HG03066 (cell line): ENCODE results near the gene SLC44A4.
"Not testable (repeated sequence)": the region's sequence is repeated elsewhere in the genome, so short reads cannot be mapped to it uniquely, and the experiment has no call there.

ENCODE experiments used
- ATAC-seq: cut with Tn5 transposase; IDR thresholded peaks from one replicate; pipeline ENCODE4 v1.9.1; 2021; ENCODE audit warnings: low read depth; ENCODE audit not compliant: unreplicated experiment

Gene SLC44A4

DNA sequence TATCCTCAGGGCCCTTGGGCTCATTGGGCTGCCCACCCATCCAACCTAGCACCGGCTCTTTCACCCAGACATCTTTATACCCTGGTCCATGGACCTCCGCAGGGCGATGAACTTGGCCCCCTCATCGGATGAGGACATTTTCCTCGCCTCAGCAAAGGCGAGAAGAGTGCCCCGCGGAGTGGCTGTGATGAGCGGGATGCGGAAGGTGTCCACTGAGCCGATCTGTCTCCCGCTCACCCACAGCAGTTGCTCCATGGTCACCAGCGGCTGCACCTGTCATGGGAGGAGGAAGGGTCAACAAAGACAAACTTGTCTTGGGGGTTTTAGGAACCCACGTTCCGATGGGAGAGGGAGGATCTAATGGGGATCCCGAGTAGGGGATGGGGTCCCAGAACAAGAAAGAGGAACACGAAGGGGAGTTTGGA, 16.9 kb downstream of the SLC44A4 start:
- no peak for ATAC-seq

DNA sequence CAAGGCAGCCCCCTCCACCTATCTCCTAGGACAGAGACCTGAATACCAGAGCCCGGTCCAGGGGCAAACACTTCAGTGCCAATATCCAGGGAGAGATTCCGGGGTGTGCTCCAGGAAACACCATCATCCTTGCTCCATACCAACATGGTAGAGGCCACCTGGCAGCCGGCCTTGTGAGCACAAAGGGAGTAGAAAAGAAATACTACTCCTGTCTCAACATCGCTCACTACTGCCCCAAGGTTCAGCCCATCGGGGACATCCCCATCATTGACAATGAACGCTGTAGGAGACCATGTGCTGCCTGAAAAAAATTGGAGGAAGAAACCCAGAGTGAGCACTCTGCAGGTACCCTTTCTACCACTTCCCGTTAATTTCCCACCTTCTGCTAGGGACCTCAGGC, 17.6 kb downstream of the SLC44A4 start:
- ATAC-seq: no peak

DNA sequence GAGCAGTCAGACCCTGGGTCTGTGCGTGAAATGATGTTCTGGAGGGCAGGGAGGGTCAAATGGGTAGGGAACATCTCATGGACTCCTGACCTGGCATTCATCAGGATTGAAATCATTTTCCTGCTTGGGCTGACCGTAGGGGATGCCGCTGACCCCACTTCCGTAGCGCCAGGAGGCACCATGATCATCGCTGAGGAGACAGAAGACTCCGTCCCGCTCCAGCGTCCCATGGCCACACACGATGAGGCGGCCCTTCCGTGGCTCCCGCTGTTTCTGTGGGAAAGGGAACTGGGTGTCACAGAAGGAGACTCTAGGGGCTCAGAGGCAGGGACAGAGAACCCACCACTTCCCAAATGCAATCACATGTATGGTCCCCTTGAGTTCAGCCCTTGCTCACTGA, 18.4 kb downstream of the SLC44A4 start:
- ATAC-seq: no peak

DNA sequence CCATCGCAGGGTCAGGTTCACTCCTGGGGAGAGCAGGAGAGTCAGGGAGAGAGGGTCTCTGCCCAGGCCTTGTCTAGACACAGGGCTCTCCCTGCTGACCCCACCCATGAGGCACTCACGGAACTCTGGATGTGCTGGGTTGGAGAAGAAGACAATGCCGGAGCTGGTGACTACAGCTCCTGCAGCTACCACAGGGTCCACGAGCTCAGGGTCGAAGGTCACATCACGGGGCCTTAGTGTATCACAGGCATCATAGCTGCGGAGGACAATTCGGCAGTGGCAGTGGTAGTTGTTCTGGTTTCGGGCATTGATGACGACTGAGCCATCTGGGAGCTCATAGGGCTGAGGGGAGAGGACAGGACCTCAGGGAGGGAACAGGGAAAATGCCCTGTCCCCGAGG, 18.9 kb downstream of the SLC44A4 start:
- no peak for ATAC-seq

DNA sequence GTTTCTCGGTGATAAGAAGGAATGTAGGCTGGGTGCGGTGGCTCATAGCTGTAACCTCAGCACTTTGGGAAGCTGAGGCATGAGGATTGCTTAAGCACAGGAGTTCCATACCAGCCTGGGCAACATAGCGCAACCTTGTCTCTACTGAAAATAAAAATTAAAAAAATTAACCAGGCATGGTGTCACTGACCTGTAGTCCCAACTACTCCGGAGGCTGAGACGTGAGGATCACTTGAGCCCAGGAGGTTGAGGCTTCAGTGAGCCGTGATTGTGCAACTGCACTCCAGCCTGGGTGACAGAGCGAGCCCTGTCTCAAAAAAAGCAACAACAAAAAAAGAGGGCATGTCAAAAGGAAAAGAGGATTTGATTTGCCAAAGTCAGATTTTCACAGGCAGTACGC, 20.1 kb downstream of the SLC44A4 start:
- no peak for ATAC-seq

DNA sequence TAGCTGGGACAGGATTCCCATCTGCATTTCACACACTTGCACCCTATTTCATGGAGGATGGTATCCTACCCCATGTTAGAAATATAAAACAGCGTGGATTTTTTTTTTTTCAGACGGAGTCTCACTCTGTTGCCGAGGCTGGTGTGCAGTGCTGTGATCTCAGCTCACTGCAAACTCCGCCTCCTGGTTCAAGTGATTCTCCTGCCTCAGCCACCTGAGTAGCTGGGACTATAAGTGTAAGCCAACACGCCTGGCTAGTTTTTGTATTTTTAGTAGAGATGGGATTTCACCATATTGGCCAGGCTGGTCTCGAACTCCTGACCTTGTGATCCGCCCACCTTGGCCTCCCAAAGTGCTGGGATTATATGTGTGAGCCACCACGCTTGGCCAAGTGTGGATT, 21.0 kb downstream of the SLC44A4 start:
- not testable (repeated sequence) for ATAC-seq

DNA sequence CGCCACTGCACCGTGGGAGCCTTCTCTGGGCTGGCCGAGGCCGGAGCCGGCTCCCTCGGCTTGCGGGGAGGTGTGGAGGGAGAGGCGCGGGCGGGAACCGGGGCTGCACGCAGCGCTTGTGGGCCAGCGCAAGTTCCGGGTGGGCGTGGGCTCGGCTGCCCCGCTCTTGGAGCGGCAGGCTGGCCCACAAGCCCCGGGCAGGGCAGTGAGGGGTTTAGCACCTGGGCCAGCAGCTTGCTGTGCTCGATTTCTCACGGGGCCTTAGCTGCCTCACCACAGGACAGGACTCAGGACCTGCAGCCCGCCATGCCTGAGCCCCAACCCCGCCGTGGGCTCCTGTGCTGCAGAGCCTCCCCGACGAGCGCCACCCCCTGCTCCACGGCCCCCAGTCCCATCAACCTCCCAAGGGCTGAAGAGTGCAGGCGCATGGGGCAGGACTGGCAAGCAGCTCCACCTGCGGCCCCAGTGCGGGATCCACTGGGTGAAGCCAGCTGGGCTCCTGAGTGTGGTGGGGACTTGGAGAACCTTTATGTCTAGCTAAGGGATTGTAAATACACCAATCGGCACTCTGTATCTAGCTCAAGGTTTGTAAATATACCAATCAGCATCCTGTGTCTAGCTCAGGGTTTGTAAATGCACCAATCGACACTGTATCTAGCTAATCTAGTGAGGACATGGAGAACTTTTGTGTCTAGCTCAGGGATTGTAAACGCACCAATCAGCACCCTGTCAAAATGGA, 26.6 kb downstream of the SLC44A4 start:
- ATAC-seq: not testable (repeated sequence)

DNA sequence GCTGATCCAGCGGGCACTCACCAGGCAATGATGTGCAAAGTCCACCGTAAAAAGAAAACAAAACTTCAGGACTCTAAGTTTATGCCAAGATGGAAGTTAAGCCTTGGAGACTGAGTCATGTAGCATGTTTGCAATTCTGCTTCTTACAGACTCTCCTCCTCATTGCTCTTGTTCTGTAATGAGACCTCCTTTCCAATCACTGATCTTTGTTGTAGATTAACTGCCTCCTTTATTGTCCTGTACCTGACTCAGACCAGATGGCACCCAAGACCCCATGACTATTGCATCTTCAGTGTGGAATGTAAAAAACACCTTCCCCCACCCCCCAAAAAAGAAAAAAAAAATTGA, 27.3 kb downstream of the SLC44A4 start:
- ATAC-seq: no peak

DNA sequence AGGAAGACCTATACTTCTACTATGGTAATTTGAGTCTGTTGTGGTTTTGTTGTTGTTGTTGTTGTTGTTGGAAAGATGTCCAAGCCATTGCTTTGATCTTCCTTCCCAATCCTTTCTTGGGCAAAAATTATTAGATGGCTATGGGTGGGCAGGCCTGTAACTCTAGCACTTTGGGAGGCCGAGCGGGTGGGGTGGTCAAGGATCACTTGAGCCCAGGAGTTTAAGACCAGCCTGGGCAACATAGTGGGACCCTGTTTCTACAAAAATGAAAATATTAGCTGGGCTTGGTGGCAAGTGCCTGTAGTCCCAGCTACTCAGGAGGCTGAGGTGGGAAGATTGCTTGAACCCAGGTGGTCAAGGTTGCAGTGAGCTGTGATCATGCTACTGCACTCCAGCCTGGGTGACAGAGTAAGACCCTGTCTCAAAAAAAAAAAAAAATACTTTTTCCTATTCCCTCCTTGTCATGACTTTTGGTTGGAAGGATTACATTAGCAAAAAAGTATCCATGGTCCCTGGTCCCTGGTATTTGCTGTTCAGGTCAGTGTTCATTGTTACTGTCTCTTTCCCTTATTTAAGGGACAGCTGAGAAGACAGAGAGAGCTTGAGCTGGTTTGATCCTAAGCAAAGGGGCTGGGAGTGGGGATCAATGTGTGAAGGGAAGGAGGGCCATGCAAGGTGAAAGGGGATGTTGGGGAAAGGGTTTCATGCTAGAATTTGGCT, 27.9 kb downstream of the SLC44A4 start:
- ATAC-seq: no peak

DNA sequence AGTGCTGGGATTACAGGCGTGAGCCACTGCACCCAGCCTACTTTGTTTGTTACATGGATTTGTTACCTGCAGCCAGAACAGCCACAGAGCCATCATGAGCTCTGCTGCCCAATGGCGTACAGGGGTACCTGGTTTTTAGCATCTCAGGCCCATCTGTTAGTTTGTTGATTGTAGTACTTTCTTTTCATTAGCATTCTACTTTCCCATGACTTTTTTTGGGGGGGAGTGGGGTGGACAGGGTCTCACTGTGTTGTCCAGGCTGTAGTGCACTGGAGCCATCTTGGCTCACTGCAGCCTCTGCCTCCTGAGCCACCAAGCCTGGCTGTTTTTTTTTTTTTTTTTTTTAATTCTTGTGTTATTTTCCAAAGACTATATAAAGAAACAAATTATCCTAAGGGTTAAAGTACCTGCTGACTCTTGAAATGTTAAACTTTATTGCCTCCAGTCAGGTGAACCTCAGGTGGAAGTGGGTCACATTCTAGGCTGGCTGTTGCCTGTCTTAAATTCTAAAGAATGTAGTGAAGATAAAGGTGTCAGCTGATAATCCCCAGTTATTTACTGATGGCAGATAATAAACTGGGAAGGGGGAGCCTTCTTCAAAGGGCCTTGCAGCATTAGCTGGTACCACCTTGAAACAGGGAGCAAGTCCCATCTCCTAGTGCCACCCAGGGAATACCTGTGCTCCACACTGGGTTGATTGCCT, 31.4 kb downstream of the SLC44A4 start:
- no peak for ATAC-seq

DNA sequence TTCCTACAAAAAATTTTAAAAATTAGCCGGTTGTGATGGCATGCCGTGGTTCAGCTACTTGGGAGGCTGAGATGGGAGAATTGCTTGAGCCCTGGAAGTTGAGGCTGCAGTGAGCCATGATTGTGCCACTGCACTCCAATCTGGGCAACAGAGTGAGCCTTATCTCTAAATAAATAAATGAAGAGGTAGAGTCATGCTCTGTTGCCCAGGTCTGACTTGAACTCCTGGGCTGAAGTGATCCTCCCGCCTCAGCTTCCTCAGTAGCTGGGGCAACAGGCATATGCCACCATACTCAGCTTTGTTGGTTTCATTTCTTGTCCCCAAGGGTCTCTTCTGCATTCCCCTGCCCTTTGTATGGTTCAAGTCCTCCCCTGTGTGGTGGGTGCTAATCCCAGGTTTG, 34.3 kb downstream of the SLC44A4 start:
- no peak for ATAC-seq

DNA sequence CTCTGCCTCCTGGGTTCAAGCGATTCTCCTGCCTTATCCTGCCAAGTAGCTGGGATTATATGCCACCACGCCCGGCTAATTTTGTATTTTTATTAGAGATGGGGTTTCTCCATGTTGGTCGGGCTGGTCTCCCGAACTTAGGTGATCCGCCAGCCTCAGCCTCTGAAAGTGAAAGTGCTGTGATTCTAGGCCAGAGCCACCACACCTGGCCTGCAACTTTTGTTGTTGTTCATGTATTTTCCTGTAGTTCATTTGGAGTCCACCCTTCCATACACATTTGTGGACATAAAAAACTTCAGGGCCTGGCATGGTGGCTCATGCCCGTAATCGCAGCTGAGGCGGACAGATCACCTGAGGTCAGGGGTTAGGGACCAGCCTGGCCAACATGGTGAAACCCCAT, 36.7 kb downstream of the SLC44A4 start:
- no peak for ATAC-seq

DNA sequence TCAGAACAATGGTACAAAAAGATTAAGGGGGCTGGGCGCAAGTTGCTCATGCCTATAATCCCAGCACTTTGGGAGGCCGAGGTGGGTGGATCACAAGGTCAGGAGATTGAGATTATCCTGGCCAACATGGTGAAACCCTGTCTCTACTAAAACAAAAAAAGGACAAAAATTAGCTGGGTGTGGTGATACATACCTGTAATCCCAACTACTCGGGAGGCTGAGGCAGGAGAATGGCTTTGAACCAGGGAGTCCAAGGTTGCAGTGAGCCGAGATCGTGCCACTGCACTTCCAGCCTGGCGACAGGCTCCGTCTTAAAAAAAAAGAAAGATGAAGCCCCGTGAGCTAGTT, 39.0 kb downstream of the SLC44A4 start:
- not testable (repeated sequence) for ATAC-seq

DNA sequence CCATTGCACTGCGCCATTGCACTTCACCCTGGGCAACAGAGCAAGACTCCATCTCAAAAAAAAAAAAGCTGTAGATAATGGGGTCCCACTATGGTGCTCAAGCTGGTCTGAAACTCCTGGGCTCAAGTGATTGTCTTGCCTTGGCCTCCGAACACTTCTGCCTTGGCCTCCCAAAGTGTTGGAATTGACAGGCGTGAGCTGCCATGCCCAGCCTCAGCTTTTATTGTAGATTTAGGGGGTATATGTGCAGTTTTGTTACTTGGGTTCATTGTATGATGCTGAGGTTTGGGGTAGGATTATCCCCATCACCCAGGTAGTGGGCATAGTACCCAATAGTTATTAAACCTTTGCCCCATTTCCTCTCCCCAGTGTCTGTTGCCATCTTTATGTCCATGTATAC, 39.8 kb downstream of the SLC44A4 start:
- ATAC-seq: no peak

DNA sequence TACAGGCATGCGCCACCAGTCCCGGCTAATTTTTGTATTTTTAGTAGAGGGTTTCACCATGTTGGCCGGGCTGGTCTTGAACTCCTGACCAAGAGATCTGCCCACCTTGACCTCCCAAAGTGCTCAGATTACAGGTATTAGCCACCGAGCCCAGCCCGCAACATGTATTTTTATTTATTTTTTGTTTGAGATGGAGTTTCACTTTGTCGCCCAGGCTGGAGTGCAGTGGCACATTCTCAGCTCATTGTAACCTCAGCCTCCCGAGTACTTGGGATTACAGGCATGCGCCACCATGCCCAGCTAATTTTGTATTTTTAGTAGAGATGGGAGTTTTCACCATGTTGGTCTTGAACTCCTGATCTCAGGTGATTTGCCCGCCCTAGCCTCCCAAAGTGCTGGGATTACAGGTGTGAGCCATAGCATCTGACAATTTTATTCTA, 40.7 kb downstream of the SLC44A4 start:
- not testable (repeated sequence) for ATAC-seq

DNA sequence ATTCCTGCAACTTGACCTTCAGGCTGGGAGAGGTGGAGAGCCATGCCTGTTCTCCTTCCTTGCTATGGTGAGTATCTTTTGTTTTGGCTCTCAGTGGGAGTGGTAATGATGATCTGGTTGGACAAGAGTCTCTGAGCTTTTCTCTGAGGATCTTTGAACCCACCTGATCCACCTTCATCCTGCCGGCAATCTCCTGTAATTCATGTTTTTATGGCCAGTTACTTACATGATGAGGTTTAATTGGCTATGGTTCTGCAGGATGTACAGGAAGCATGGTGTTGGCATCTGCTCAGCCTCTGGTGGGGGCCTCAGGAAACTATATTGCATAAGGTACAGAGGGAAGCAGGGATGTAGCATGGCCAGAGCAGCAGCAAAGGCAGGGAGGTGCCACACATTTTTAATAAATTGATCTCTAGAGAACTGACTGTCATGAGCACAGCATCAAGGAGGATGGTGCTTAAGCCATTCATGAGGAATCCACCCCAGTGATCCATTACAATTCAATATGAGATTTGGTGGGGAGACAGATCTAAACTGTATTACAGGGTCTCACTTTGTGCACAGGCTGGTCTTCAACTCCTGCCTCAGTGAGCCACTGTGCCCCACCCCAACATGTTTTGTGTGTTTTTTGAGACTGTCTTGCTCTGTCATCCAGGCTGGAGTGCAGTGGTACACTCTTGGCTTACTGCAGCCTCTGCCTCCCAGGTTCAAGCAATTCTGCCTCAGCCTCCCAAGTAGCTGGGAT, 41.3 kb downstream of the SLC44A4 start:
- ATAC-seq: no peak

DNA sequence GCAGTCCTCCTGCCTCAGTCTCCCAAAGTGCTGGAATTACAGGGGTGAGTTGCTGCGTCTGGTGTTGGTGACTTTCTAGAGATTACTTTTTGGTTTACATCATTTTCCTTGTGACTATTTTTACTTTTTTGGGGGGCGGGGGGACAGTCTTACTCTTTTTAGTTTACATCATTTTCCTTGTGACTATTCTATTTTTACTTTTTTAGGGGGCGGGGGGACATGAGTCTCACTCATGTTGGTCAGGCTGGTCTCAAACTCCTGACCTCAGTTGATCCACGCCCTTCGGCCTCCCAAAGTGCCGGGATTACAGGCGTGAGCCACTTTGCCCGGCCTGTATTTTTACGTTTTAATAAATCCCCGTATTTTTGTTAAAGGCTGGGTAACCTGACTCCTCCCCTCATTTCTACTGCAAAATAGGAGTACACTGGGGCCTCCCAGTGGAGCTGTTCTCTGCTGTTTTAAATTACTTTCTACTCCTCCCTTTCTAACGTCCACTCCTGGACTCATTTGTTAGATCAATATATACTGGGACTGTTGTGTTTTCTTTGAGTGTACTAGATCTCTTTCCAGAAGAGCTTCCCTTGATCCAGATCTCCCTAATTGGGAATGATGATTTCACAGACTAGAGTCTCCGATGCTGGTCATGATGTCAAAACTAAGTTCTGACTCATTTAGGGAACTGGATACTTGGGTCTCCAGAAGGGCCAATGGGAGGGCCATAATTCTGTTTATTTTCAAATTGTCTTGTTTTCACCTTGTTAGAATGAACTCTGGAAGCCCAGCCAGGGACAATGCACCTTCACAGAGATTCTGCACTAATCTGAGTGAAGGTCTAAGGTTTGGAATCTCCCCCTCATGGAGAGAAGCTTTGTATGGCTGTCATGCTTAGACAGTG, 42.1 kb downstream of the SLC44A4 start:
- no peak for ATAC-seq

DNA sequence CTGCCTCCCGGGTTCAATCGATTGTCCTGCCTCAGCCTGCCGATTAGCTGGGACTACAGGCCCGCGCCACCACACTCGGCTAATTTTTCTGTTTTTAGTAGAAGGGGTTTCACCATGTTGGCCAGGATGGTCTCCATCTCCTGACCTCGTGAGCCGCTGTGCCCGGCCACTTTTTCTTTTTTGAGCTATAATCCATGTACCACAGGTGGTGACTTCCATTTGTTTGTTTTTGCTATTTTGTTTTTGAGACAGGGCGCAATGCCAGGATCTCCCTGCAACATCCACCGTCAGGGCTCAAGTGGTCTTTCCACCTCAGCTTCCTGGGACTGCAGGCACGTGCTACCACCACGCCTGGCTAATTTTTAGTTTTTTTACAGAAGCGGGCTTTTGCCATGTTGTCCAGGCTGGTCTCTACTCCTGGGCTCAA, 42.7 kb downstream of the SLC44A4 start:
- no peak for ATAC-seq

DNA sequence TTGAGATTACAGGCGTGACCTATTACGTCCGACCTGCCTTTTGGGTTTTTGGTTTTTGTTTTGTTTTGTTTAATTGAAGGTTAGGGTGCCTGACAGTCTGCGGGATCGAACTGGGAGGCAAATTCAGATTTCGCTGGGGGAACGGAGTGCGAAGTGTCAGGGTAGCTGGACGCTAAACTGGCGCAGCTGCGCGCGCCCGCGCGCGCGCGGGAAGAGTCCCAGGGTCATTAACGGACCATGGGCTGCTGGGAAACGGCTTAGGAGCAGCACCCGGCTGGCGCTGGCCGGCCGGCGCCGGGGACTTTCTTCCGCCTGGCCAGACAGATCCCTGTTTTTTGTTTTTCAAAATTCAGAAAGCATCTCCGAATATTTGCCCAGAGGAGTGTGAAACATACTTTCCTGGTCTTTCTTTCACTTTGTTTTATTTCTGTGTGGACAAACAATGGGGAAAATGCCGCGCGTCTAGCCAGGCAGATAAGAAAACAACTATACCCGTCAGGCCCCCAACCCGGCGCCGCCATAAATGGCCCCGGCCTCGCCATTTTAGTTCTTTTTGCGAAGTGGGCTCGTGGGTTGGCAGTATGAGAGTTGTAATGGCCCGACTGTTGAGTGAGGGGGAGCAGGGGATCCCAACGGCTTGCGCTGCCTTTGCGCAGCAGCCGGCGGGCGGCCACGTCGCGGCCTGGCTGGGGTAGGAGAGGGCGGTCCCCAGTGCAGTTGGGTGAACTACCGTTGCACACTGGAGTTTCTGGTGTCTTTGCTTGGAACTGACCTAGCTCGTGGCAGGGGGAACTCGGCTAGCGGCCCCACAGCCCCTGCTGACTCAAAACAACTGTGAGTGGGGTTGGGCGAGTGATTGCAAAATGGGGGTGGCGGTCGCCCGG, 44.2 kb downstream of the SLC44A4 start:
- ATAC-seq: no peak
